Right lobe of liver (tissue), 6 donors: ENCODE measurements around the gene CA5A. TPM values are rescaled to one million over a fixed set of nuclear protein-coding genes. Genes with fewer than 3 reads are reported as not detected.
A peak's percentile ranks its signal among the peaks of the same experiment; 100 is the strongest.
"Not testable (repeated sequence)": the region's sequence is repeated elsewhere in the genome, so short reads cannot be mapped to it uniquely, and the experiment has no call there.

Experiments used
- ATAC-seq, 4 donors: fragments of 200-7000 bp; cut with Tn5 transposase; one replicate each; pipeline ENCODE4 v1.9.1; 2020; ENCODE audit warnings: mild to moderate bottlenecking in 4 of 4, moderate library complexity in 4 of 4
- DNase-seq, 3 donors: peaks; one replicate each; pipeline ENCODE4 v3.0.0-alpha.2; 2020
- H3K27ac ChIP-seq, 3 donors: fragments of 200-600 bp; one replicate each; pipeline ENCODE4 v1.8.0; 2022
- H3K27me3 ChIP-seq, 2 donors: fragments of 200-600 bp; one replicate each; pipeline ENCODE4 v1.8.0; 2022
- H3K36me3 ChIP-seq, 4 donors: fragments of 200-600 bp; sonication (generic) in 1 of 4; one replicate each; pipeline versions ENCODE4 v1.5.1 to v1.8.0; 2017 to 2022; ENCODE audit warnings: control low read depth in 1 of 4
- H3K4me1 ChIP-seq, 4 donors: fragments of 200-600 bp; sonication (generic) in 1 of 4; one replicate each; pipeline versions ENCODE4 v1.5.1 to v1.8.0; 2017 to 2022; ENCODE audit warnings: control low read depth in 1 of 4
- H3K4me3 ChIP-seq, 3 donors: fragments of 200-600 bp; one replicate each; pipeline ENCODE4 v1.8.0; 2022
- H3K9me3 ChIP-seq, 4 donors: fragments of 200-600 bp; sonication (generic) in 1 of 4; one replicate each; pipeline versions ENCODE4 v1.5.1 to v1.8.0; 2017 to 2022; ENCODE audit warnings: control low read depth in 1 of 4
- CTCF ChIP-seq, 4 donors: fragments of 200-600 bp in 3 of 4; fragments of 450-650 bp in 1 of 4; IDR thresholded peaks; one replicate each; pipeline versions ENCODE4 v1.5.1 to v1.8.0; 2016 to 2022; ENCODE audit warnings: antibody characterized with exemption in 4 of 4, mild to moderate bottlenecking in 2 of 4
- POLR2A ChIP-seq: fragments of 450-650 bp; IDR thresholded peaks from one replicate; pipeline ENCODE4 v1.6.1; 2017; ENCODE audit warnings: antibody characterized with exemption, mild to moderate bottlenecking
- WGBS: methylation state at CpG from one replicate; pipeline ENCODE4 v1.1.6; 2018; ENCODE audit warnings: low coverage, low lambda C conversion rate; ENCODE audit not compliant: insufficient coverage; ENCODE audit errors: missing lambda C conversion rate; 5-methylcytosine and 5-hydroxymethylcytosine counted together
- intact Hi-C, 2 donors: fragments of 100-400 bp; cut with DNase I; formaldehyde crosslinking; loops; one replicate each; pipeline versions ENCODE4 v1.11.2 to v1.14.1; 2022
- total RNA-seq, 6 experiments: library from RNA; depleted of rRNA in 2 of 6; stranded (reverse); fragments of >200 nt in 2 of 6; fragmentation: NEBNext Ultra II Directional in 3 of 6; extraction: Animal tissue kit (Norgen Biotek cat#: 25700) in 3 of 6; gene quantifications; one replicate each; pipeline versions ENCODE4 v1.1.0 to v1.2.4, GENCODE V29; 2016 to 2023
- donor health status: DM: no; HTN: yes; CAD: no.
- donor health status: DM: no; HTN: no; CAD: no.
- donor health status: DM: no; HTN: no; CAD: no.
- donor health status: DM: no; HTN: yes; CAD: no.
- donor health status: DM: no; HTN: yes; CAD: no.

The CA5A gene
- total RNA-seq, 6 experiments from 2014 or later, result 26.5 to 59.6 (median 30.2) TPM

GRCh38 chr16:87909203-87909935 is 27.0 kb downstream of the CA5A start:
- H3K4me3 ChIP-seq, H3K27ac ChIP-seq, H3K36me3 ChIP-seq, H3K4me1 ChIP-seq, intact Hi-C loops, H3K27me3 ChIP-seq, H3K9me3 ChIP-seq: not testable (repeated sequence)
- ATAC-seq, result peak; percentile 38 to 62 (median 50)
- 82% methylated on average over 10 of the region's 36 CpGs for WGBS
- peak; percentile 49 to 62 (median 57) for TF ChIP-seq CTCF (IDR thresholded peaks at IDR 0.05)
- peak in 1 of 3 donors; percentile 54 for DNase-seq

- 93% methylated on average over 11 of the region's 11 CpGs for WGBS
- ATAC-seq, H3K27ac ChIP-seq, H3K4me1 ChIP-seq, H3K27me3 ChIP-seq, H3K4me3 ChIP-seq, DNase-seq, H3K36me3 ChIP-seq, H3K9me3 ChIP-seq, intact Hi-C loops: not testable (repeated sequence)
These were observed 28.2 kb downstream of the CA5A start for GRCh38 chr16:87908101-87908500.

DNA sequence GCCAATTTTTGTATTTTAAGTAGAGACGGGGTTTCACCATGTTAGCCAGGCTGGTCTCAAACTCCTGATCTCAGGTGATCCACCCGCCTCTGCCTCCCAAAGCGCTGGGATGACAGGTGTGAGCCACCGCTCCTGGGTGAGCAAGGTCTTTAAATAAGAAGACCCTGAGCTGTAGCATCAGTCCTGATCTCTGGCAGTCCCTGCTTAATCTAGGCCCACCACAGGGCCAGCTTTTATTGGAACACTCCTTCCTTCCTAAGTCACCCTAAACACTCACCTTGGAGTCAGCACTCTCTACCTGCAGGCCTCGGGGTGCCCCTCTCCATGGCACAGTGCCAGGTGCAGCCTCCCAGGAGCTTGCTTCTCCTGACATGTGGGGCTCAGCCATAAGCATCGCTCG is 30.8 kb downstream of the CA5A start:
- intact Hi-C loops, H3K4me1 ChIP-seq, H3K4me3 ChIP-seq, H3K27me3 ChIP-seq, H3K27ac ChIP-seq, DNase-seq, ATAC-seq, H3K9me3 ChIP-seq: not testable (repeated sequence)
- WGBS, result no CpG with 5 or more reads among the region's 7 CpGs
- H3K36me3 ChIP-seq, result peaks cover 0 to 13% (median 0%) of the 10 kb centered on the region in 4 donors

GRCh38 chr16:87904963-87905362 is 31.4 kb downstream of the CA5A start:
- H3K9me3 ChIP-seq, H3K27me3 ChIP-seq, DNase-seq, intact Hi-C loops, H3K4me1 ChIP-seq, ATAC-seq, H3K4me3 ChIP-seq, H3K27ac ChIP-seq: not testable (repeated sequence)
- WGBS, result 40% methylated on average over 1 of the region's 5 CpGs
- H3K36me3 ChIP-seq, result peaks cover 0 to 18% (median 0%) of the 10 kb centered on the region in 4 donors

GRCh38 chr16:87900489-87900888 is 35.8 kb downstream of the CA5A start:
- H3K4me1 ChIP-seq, H3K27me3 ChIP-seq, H3K9me3 ChIP-seq, intact Hi-C loops, H3K27ac ChIP-seq, H3K4me3 ChIP-seq, ATAC-seq, DNase-seq: not testable (repeated sequence)
- H3K36me3 ChIP-seq, result peaks cover 0 to 14% (median 0%) of the 10 kb centered on the region in 4 donors
- 90% methylated on average over 10 of the region's 12 CpGs for WGBS

DNA sequence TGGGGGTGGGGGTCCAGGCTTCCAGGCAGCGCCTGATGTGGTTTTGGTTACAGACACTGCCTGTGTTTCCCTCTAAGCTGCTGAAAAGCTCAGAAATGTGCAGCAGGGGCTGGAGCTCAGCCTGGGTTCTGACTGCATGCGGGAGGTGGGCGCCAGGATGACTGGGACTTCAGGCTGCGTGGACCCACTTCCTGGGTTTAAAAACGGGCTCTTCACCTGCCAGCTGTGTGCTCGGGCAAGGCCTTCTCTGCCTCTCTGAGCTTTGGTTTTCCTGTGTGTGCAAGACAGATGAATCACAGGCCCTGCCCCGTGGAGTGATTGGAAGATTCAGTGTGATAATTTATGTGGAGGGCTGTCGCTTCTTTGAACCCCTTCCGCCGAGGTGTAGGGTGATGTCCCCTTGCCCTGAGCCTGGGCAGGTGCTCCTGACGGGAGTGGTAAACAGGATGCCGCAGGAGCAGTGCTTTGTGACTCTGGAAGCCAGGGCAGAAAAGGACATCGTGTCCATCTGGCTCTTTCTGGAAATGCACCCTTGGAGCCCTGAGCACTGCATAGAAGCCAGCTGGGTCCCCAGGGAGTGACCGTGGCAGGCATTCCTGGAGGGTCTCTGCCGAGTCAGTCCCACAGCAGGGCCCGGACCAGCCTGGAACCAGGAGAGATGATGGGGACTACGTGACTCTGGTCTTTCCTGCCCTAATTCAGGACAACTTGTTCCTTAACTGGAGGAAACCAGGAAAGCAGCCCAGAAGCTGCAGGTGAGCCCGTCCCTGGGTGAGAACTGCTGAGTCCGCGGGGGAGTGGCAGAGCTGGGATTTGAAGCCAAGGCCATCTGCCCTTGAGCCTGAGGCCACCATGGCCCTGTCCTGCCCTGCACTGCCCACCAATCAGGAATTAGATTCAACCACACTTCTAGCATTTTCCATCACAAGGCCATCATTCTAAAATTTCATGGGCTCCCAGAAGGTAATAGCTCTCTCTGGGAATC is 38.5 kb downstream of the CA5A start:
- intact Hi-C loops, result no loop called here
- Histone ChIP-seq H3K27ac (no peak overlapping the region), H3K4me1 (peaks cover 0 to 10% (median 0%) of the 10 kb centered on the region in 4 donors), H3K9me3 (no peaks in the 10 kb centered on the region), H3K4me3 (no peak overlapping the region), H3K36me3 (peaks cover 0 to 14% (median 0%) of the 10 kb centered on the region in 4 donors), H3K27me3 (no peaks in the 10 kb centered on the region)
- ATAC-seq (no peak), DNase-seq (no peak)
- 47% methylated on average over 5 of the region's 20 CpGs for WGBS
- no peak for TF ChIP-seq POLR2A
- no peak for TF ChIP-seq CTCF (IDR thresholded peaks at IDR 0.05)

DNA sequence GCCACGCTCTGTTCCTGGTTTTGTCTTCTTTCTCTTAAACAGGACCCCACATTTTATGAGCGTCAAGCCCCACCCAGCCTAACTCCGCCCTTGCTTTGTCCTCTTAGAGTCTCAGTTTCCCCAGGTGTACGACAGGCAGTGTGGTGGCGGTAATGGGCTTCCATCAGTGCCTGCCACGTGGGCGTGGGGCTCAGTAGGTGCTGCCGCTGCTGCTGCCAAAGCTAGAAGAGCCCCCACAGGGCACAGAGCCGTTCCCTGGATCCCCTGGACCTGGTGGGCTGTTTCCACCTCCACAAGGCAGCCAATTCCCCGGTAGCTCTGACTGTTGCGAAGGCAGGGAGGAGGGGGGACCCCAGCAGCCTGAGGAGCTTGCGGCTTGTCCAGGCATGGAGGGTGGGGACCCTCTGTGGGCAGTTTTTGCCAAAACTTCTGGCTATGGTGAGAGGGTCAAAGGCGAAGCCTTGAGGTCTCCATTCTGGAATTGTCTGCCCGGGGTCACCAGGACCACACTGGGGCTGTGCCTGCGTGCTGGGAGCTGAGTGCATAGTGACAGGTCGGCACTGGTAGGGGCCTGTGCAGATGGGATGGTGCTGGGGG is 39.3 kb downstream of the CA5A start:
- H3K27me3 ChIP-seq, ATAC-seq, H3K4me3 ChIP-seq, DNase-seq, intact Hi-C loops, H3K27ac ChIP-seq, H3K9me3 ChIP-seq, H3K4me1 ChIP-seq: not testable (repeated sequence)
- H3K36me3 ChIP-seq, result peaks cover 0 to 14% (median 0%) of the 10 kb centered on the region in 4 donors
- 82% methylated on average over 4 of the region's 16 CpGs for WGBS

DNA sequence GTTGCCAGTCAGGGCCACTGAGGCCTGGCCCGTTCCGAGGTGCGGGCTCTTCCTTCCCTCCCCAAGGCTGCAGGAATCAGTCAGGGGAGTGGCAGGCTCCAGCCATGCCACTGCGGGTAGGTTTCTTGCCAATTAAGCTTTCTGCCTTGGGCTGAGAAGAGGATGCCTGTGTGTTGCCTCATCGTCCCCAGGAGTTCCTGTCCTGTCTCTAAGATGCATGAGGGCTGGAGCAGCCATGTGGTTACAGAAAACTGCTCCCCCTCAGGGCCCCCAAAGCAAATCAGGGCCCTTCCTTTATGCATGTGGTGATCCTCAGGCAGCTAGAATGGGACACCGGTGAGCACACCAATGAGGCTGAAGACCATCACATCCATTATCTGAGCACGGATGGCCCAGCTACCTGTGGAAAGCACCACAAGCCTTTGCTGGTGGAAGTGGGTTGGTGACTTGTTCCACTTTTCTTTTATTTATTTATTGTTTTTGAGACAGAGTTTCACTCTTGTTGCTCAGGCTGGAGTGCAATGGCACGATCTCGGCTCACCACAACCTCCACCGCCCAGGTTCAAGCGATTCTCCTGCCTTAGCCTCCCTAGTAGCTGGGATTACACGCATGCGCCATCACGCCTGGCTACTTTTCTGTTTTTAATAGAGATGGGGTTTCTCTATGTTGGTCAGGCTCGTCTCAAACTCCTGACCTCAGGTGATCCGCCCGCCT is 40.0 kb downstream of the CA5A start:
- H3K27ac ChIP-seq, H3K4me3 ChIP-seq, DNase-seq, H3K4me1 ChIP-seq, H3K9me3 ChIP-seq, intact Hi-C loops, H3K27me3 ChIP-seq: not testable (repeated sequence)
- peak in 2 of 4 donors; percentile 9 to 17 for ATAC-seq
- WGBS, result 87% methylated on average over 7 of the region's 17 CpGs
- peaks cover 0 to 12% (median 0%) of the 10 kb centered on the region in 4 donors for H3K36me3 ChIP-seq
